ENCODE measurements around the gene IP6K1.
"Not testable (repeated sequence)": the region's sequence is repeated elsewhere in the genome, so short reads cannot be mapped to it uniquely, and the experiment has no call there.

The IP6K1 gene

GRCh38 chr3:49793486-49794085 is 7.2 kb upstream of the IP6K1 start:
- no peak for DNase-seq

GRCh38 chr3:49792371-49793150 is 6.2 kb upstream of the IP6K1 start:
- peak; percentile 8 for DNase-seq

DNA sequence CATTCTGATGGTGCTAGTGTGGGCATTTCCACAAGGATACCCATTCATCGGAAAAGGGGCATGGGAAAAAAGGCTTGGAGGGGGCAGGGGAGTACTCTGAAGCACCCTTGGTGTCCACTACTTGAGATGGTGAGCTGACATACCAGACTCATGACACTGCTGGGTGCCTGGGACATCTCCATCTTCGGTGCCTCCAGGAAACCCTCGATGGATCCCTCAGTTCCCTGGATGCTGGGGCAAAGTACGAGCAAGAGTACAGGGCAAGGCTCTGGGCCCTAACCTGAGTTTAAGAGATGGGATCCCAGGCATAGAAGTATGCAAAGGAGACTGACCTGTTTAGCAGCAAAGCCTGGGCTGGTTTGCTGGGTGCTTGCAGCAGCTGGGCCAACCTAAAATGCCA is 5.2 kb upstream of the IP6K1 start:
- no peak for DNase-seq

DNA sequence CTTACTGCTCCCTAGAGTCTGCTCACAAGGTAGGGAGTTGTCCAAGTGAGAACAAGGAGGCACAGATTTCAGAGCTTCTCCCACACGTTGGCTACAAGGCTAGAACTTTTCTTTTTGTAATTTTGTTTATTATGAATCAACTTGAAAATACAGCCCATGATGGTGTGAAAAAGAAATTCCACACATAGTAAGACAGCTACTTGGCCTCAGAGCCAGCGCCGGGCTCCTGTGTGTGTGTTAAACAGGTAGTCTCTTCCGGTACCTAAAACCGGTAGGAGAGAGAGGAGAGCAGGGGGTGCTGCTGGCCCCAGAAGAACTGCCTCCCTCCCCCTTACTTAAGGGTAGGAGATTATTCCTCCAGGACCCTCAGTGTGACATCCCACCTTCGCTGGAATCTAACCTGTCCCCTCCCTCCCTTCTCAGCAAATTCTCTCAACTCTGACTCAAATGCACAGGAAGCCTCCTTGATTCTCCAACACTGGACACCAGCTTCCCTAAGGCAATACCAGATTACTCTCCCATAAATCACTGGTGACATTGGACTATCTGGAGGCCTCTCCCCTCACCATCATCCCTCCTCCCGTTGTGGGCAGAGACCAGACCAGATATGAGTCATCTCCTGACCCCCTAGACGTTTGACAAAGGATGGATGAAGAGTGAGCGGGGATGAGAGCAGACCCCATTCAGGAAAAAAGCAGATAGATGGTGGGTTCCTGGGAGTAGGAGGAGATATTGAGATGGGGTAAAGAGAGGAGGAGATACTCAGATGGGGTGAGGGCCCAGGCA is 4.5 kb upstream of the IP6K1 start:
- DNase-seq = no peak

DNA sequence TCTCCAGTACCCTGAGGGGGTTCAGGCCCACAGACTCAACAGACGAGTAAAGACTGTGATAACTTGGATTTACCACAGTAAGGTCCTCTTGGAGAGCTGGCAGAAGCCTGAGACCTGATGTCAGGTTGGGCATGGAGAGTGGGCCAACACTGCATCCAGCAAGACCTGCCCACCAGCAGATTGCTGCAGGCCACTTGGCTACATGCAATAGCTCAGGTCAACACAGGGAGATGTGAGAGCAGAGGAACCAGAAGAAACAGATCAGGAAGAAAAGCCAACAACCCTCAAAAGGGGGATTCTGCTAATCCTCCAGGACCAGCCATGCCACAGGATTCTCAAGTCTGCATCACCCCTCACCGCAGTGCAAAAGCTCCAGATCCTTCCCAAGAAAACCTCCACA is 1.7 kb upstream of the IP6K1 start:
- peak; percentile 10 for DNase-seq

- peak; percentile 15 for DNase-seq
These were observed 1.2 kb upstream of the IP6K1 start for GRCh38 chr3:49787536-49787935.

- no peak for DNase-seq
These were observed 781 bp upstream of the IP6K1 start for GRCh38 chr3:49787182-49787464.

- DNase-seq = no peak
These were observed 581 bp downstream of the IP6K1 start for GRCh38 chr3:49785565-49786356.

GRCh38 chr3:49782277-49782676 is 4.1 kb downstream of the IP6K1 start:
- peak; percentile 13 for DNase-seq

GRCh38 chr3:49781415-49782199 is 4.7 kb downstream of the IP6K1 start:
- peak; percentile 2 for DNase-seq

DNA sequence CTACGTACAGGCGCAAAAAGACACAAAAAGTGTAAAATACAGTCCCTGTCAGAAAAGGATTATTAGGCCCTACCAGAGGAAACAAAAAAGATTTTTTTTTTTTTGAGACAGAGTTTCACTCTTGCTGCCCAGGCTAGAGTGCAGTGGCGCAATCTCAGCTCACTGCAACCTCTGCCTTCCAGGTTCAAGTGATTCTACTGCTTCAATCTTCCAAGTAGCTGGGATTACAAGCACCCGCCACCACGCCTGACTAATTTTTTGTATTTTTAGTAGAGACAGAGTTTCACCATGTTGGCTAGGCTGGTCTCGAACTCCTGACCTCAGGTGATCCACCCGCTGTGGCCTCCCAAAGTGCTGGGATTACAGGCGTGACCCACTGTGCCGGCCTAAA is 5.4 kb downstream of the IP6K1 start:
- DNase-seq = not testable (repeated sequence)

DNA sequence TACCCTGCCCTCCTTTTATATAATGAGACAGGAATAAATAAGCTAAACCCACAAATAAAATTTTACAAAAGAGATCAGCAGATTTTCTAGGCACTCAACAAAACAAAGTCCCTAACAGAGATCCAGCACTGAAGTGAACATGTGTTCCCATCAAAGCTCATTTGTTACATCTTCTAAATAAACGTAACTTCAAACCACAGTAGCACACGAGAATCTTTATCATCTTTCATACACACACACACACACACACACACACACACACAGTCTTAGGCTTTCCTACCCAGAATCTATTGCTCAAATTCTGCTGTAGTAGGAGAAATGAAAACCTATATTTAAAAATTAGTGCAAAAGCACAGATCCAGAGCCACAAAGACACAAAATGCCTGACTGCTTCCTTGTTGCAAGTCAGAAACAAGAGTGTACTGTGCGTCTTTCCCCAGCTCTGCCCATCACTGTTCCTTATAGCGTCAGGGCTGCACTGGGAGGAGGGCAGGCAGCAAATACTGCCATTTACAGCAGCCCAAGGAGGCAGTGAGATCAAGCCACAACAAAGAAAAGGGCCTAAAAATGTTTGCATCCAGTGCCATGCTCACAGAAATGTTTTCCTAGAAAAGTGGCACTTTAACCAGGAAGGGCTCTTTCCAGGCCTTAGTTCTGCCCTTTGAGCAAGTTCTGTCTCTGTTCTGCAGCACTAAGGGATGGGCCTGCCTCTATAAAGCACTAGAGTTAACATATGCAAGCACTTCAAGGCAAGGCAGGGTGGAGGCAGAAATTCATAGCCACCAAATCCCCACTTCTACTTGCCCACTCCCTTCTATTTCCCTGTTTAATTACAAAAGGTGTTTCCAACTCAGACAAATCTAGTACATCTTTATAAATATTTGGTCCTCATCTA is 6.0 kb downstream of the IP6K1 start:
- no peak for DNase-seq

DNA sequence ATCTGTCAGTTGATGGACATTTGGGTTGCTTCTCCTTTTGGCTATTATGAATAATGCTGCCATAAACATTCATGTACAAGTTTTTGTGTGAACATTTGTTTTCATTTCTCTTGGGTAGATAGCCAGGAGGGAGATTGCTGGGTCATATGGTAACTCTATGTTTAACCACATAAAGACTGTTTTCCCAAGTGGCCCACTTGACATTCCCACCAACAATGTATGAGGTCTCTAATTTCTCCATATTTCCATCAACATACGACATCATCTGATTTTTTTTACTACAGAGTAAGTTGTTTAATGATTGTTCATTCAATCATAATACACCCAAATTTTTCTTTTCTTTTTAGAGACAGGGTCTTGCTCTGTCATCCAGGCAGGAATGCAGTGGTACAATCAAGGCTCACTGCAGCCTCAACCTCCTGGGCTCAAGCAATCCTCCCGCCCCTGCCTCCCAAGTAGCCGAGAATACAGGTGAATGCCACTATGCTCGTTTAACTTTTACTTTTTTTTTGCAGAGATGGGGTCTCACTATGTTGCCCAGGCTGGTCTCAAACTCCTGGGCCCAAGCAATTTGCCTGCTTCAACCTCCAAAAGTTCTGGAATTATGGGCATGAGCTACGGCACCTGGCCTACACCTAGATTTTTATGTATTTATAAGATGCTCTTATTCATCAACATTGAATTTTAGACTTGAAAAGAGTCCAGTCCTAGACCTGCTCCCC is 6.8 kb downstream of the IP6K1 start:
- no peak for DNase-seq

DNA sequence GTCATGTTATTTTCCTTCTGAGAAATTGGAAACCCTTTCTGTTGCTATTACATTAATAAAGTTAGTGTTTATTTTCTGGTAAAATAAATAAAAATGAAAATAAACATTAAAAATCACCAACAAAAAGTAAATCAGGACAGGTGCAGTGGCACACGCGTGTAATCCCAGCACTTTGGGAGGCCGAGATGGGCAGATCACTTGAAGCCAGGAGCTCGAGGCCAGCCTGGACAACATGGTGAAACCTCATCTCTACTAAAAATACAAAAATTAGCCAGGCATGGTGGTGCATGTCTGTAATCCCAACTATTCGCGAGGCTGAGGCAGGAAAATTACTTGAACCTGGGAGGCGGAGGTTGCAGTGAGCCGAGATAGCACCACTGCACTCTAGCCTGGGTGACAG is 10.2 kb downstream of the IP6K1 start:
- not testable (repeated sequence) for DNase-seq

GRCh38 chr3:49775538-49775937 is 10.8 kb downstream of the IP6K1 start:
- no peak for DNase-seq

DNA sequence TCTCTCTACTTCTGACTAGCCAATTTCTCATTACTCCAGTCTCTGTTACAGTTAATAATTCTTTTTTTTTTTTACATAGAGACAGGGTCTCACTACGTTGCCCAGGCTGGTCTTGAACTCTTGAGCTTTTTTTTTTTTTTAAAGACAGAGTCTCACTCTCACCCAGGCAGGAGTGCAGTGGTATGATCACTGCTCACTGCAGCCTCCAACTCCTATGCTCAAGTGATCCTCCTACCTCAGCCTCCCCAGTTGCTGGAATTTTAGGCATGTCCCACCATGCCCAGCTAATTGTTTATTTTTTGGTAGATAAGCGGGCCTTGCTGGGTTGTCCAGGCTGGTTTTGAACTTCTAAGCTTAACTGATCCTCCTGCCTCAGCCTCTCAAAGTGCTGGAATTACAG is 13.6 kb downstream of the IP6K1 start:
- DNase-seq = no peak

GRCh38 chr3:49771340-49771938 is 14.9 kb downstream of the IP6K1 start:
- no peak for DNase-seq

DNA sequence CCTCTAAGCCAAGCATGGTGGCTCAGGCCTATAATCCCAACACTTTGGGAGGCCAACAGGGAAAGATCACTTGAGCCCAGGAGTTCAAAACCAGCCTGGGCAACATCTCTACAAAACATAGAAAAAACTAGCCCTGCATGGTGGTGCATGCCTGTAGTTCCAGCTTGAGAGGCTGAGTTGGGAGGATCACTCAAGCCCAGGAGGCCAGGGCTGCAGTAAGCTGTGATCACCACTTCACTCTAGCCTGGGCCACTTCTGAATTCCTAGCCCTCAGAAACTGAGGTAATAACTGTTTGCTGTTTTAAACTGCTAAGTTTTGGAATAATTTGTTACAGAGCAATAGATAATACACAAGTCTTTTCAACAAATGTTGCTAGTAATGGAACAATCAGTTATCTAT is 16.4 kb downstream of the IP6K1 start:
- no peak for DNase-seq

DNA sequence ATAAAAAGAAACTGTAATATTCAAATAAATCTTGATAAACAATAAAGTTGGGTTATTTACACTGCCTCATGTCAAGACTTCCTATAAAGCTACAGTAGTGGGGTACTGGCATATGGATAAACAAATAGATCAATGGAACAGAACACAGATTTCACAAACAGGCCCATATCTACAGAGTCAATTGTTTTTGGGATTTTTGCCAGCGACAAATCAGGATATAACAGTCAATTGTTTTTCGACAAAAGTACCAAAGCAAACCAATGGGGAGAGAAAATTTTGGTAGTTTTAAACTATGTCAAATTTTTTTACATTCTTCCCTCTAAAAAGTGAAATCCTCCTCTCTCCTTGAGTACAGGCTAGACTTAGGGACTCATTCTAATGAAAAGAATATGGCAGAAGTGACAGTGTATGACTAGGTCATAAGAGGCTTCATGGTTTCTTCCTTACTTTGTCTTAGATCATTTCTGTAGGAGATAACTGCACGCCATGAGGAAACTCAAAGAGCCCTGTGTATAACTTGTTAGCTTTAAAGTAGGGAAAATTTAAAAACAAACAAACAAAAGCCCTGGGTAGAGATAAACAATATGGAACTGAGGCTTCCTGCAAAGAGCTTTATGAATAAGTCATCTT is 16.9 kb downstream of the IP6K1 start:
- no peak for DNase-seq

GRCh38 chr3:49763981-49764380 is 22.4 kb downstream of the IP6K1 start:
- no peak for DNase-seq

All from activated T-cell treated with anti-CD3 and anti-CD28 coated beads, Interleukin-2, amount 50 U/mL, for 1 hour (primary cell).